H1 (cell line): ENCODE results near the gene MFAP3L. TPM values are rescaled to one million over a fixed set of nuclear protein-coding genes. Genes with fewer than 3 reads are reported as not detected.

Source experiments
- CTCF ChIA-PET: fragments of 300-600 bp; sonication (Branson Sonifier 250); formaldehyde crosslinking; loops from one replicate; lab custom pipeline; 2021; ENCODE audit not compliant: partially characterized antibody; lab: Charles Lee
- POLR2A ChIA-PET: fragments of 300-600 bp; sonication (Branson Sonifier 250); formaldehyde crosslinking; loops from one replicate; lab custom pipeline; 2021; ENCODE audit warnings: inconsistent platforms; ENCODE audit not compliant: partially characterized antibody; lab: Charles Lee
- DNase-seq, 2 experiments: peaks; one replicate each; pipeline versions ENCODE4 v3.0.0 to v3.0.0-alpha.2; 2010 to 2022; ENCODE audit warnings: low spot score in 2 of 2, low read depth in 1 of 2, mixed read lengths in 1 of 2
- FAIRE-seq: peaks from 2 replicates; lab custom pipeline; 2011; peaks lifted over from hg19 to GRCh38; lab: Jason Lieb, UNC
- H2AFZ ChIP-seq: 2 replicates; pipeline ENCODE4 v1.8.1; 2012; ENCODE audit warnings: low read length, inconsistent platforms
- H2AK5ac ChIP-seq: 2 replicates; pipeline ENCODE4 v1.6.1; 2013; ENCODE audit warnings: low read depth, low read length
- H2BK120ac ChIP-seq: replicated peaks from 2 replicates; pipeline ENCODE3; 2013; ENCODE audit warnings: low read depth, low read length, inconsistent platforms
- H2BK12ac ChIP-seq: 2 replicates; pipeline ENCODE4 v1.6.1; 2013; ENCODE audit warnings: low read depth, low read length
- H2BK15ac ChIP-seq: 2 replicates; pipeline ENCODE4 v1.6.1; 2013; ENCODE audit warnings: low read length
- H2BK20ac ChIP-seq: 2 replicates; pipeline ENCODE4 v1.6.1; 2013; ENCODE audit warnings: low read length
- H2BK5ac ChIP-seq: 2 replicates; pipeline ENCODE4 v1.6.1; 2013; ENCODE audit warnings: low read depth, low read length
- H3K14ac ChIP-seq: 2 replicates; pipeline ENCODE4 v1.6.1; 2013; ENCODE audit warnings: inconsistent platforms; ENCODE audit not compliant: insufficient read length
- H3K18ac ChIP-seq: 2 replicates; pipeline ENCODE4 v1.6.1; 2013; ENCODE audit warnings: low read length; ENCODE audit errors: extremely low read depth
- H3K23ac ChIP-seq: 2 replicates; pipeline ENCODE4 v1.6.1; 2013; ENCODE audit warnings: inconsistent platforms; ENCODE audit not compliant: insufficient read length
- H3K23me2 ChIP-seq: 2 replicates; pipeline ENCODE4 v1.6.1; 2013; ENCODE audit warnings: low read depth, low read length
- H3K27ac ChIP-seq: 2 replicates; pipeline ENCODE4 v1.6.1; 2011; ENCODE audit warnings: low read depth, low read length, inconsistent platforms
- H3K27me3 ChIP-seq, 4 experiments: replicated peaks in 1 of 4; 1 replicate in 1 of 4; 2 replicates in 3 of 4; pipeline versions ENCODE4 v1.6.1 to v1.8.1; 2011 to 2013; ENCODE audit warnings: low read length in 3 of 4, mild to moderate bottlenecking in 3 of 4, inconsistent platforms in 2 of 4, mixed read lengths in 2 of 4, moderate library complexity in 1 of 4; ENCODE audit not compliant: control insufficient read depth in 3 of 4, insufficient read depth in 3 of 4; ENCODE audit errors: extremely low read depth in 1 of 4
- H3K36me3 ChIP-seq, 4 experiments: 2 replicates each; pipeline versions ENCODE4 v1.6.1 to v1.8.1; 2011 to 2013; ENCODE audit warnings: mild to moderate bottlenecking in 4 of 4, low read length in 3 of 4, moderate library complexity in 2 of 4, control low read depth in 1 of 4, inconsistent platforms in 1 of 4; ENCODE audit not compliant: insufficient read depth in 4 of 4, control insufficient read depth in 2 of 4
- H3K4ac ChIP-seq: replicated peaks from 2 replicates; pipeline ENCODE3; 2013; ENCODE audit warnings: low read length, low read depth, mixed read lengths, inconsistent platforms; ENCODE audit not compliant: insufficient read length
- H3K4me1 ChIP-seq, 4 experiments: replicated peaks in 1 of 4; 1 replicate in 1 of 4; 2 replicates in 3 of 4; pipeline versions ENCODE4 v1.6.1 to v1.8.1; 2011 to 2013; ENCODE audit warnings: low read length in 3 of 4, inconsistent platforms in 2 of 4, mixed read lengths in 1 of 4; ENCODE audit not compliant: insufficient read depth in 4 of 4, control insufficient read depth in 3 of 4
- H3K4me2 ChIP-seq, 2 experiments: 2 replicates each; pipeline versions ENCODE4 v1.6.1 to v1.8.1; 2011 to 2013; ENCODE audit warnings: low read depth in 2 of 2, low read length in 2 of 2, control low read depth in 1 of 2, inconsistent platforms in 1 of 2, mild to moderate bottlenecking in 1 of 2; ENCODE audit not compliant: insufficient read depth in 1 of 2
- H3K4me3 ChIP-seq, 4 experiments: fragments of 200-600, 300-600 bp in 1 of 4; sonication (generic), shearing (Covaris generic), sonication (Bioruptor Twin) in 1 of 4; 2 replicates each; pipeline versions ENCODE4 v1.5.1 to v1.8.1; 2011 to 2016; ENCODE audit warnings: low read length in 4 of 4, low read depth in 3 of 4, control low read depth in 2 of 4, inconsistent platforms in 2 of 4, mild to moderate bottlenecking in 2 of 4, mixed read lengths in 1 of 4, moderate library complexity in 1 of 4; ENCODE audit not compliant: insufficient read depth in 2 of 4; ENCODE audit errors: extremely low read depth in 1 of 4
- H3K56ac ChIP-seq: replicated peaks from 2 replicates; pipeline ENCODE3; 2013; ENCODE audit warnings: low read depth, mild to moderate bottlenecking, mixed read lengths, low read length, inconsistent platforms; ENCODE audit not compliant: insufficient read length
- H3K79me1 ChIP-seq: 2 replicates; pipeline ENCODE4 v1.6.1; 2013; ENCODE audit warnings: low read depth, low read length, control low read depth
- H3K79me2 ChIP-seq, 2 experiments: 2 replicates each; pipeline versions ENCODE4 v1.6.1 to v1.8.1; 2012 to 2013; ENCODE audit warnings: low read length in 2 of 2, mild to moderate bottlenecking in 2 of 2, inconsistent platforms in 1 of 2; ENCODE audit not compliant: insufficient read depth in 2 of 2, control insufficient read depth in 1 of 2
- H3K9ac ChIP-seq, 4 experiments: replicated peaks in 1 of 4; 1 replicate in 1 of 4; 2 replicates in 3 of 4; pipeline versions ENCODE4 v1.6.1 to v1.8.1; 2011 to 2013; ENCODE audit warnings: low read depth in 3 of 4, low read length in 3 of 4, control low read depth in 2 of 4, mild to moderate bottlenecking in 2 of 4, moderate library complexity in 2 of 4, inconsistent platforms in 1 of 4; ENCODE audit errors: extremely low read depth in 1 of 4
- H3K9me3 ChIP-seq, 2 experiments: 2 replicates each; pipeline versions ENCODE4 v1.6.1 to v1.8.1; 2012 to 2013; ENCODE audit warnings: mild to moderate bottlenecking in 2 of 2, moderate library complexity in 2 of 2, control low read depth in 1 of 2, inconsistent platforms in 1 of 2, low read depth in 1 of 2, low read length in 1 of 2, mixed read lengths in 1 of 2; ENCODE audit not compliant: insufficient read depth in 2 of 2
- H4K20me1 ChIP-seq, 2 experiments: replicated peaks in 1 of 2; 2 replicates each; pipeline versions ENCODE3 to v1.8.1; 2011 to 2013; ENCODE audit warnings: inconsistent platforms in 2 of 2, low read length in 2 of 2, mild to moderate bottlenecking in 1 of 2; ENCODE audit not compliant: insufficient read depth in 2 of 2, control insufficient read depth in 1 of 2
- H4K5ac ChIP-seq: 2 replicates; pipeline ENCODE4 v1.6.1; 2013; ENCODE audit warnings: low read length, low read depth, mixed read lengths, inconsistent platforms; ENCODE audit not compliant: insufficient read length
- H4K8ac ChIP-seq: 2 replicates; pipeline ENCODE4 v1.8.0; 2013; ENCODE audit warnings: mild to moderate bottlenecking, moderate library complexity, low read length, inconsistent platforms; ENCODE audit not compliant: insufficient read depth; ENCODE audit errors: extremely low read depth
- H4K91ac ChIP-seq: replicated peaks from 2 replicates; pipeline ENCODE3; 2013; ENCODE audit warnings: low read length, mixed read lengths, inconsistent platforms; ENCODE audit not compliant: insufficient read length
- BACH1 ChIP-seq: IDR thresholded peaks from 2 replicates; pipeline ENCODE4 v1.6.1; 2012; ENCODE audit warnings: low read length, improper control_type of control experiment
- CREB1 ChIP-seq: IDR thresholded peaks from 2 replicates; pipeline ENCODE4 v1.6.1; 2012; ENCODE audit warnings: inconsistent platforms
- EP300 ChIP-seq, 2 experiments: IDR thresholded peaks; 1 replicate in 1 of 2; 2 replicates in 1 of 2; pipeline ENCODE4 v1.6.1; 2011 to 2012; ENCODE audit warnings: low read depth in 2 of 2, low read length in 2 of 2, mild to moderate bottlenecking in 2 of 2, borderline replicate concordance in 1 of 2, inconsistent platforms in 1 of 2, moderate library complexity in 1 of 2
- FOSL1 ChIP-seq: IDR thresholded peaks from 2 replicates; pipeline ENCODE4 v1.6.1; 2011; ENCODE audit warnings: mild to moderate bottlenecking, low read depth, low read length, moderate library complexity; ENCODE audit not compliant: insufficient read depth
- MAFK ChIP-seq: IDR thresholded peaks from 2 replicates; pipeline ENCODE4 v1.6.1; 2012; ENCODE audit warnings: low read depth, mild to moderate bottlenecking, improper control_type of control experiment, low read length
- RBBP5 ChIP-seq: IDR thresholded peaks from 2 replicates; pipeline ENCODE4 v1.7.1; 2012; ENCODE audit warnings: low read depth, mild to moderate bottlenecking, inconsistent platforms, low read length, moderate library complexity, borderline replicate concordance
- SIX5 ChIP-seq: IDR thresholded peaks from 2 replicates; pipeline ENCODE4 v1.6.1; 2011; ENCODE audit warnings: mild to moderate bottlenecking, low read depth, low read length
- SRF ChIP-seq: IDR thresholded peaks from 2 replicates; pipeline ENCODE4 v1.6.1; 2011; ENCODE audit warnings: mild to moderate bottlenecking, low read depth, low read length, moderate library complexity
- SUZ12 ChIP-seq: fragments of 200-600 bp; sonication (generic); IDR thresholded peaks from 2 replicates; pipeline ENCODE4 v1.6.1; 2012; ENCODE audit warnings: mild to moderate bottlenecking, inconsistent platforms, low read length, moderate library complexity, mixed read lengths
- YY1 ChIP-seq: IDR thresholded peaks from 2 replicates; pipeline ENCODE4 v1.6.1; 2011; ENCODE audit warnings: low read depth, mild to moderate bottlenecking, low read length
- WGBS, 2 experiments: shearing (Covaris generic) in 1 of 2; methylation state at CpG; one replicate each; pipeline versions ENCODE4 v1.1.6 to v1.1.7; 2013 to 2015; ENCODE audit warnings: low lambda C conversion rate in 2 of 2, mixed read lengths in 2 of 2, inconsistent platforms in 1 of 2, low coverage in 1 of 2, missing lambda C conversion rate in 1 of 2; ENCODE audit not compliant: insufficient replicate concordance in 2 of 2, insufficient coverage in 1 of 2, insufficient read length in 1 of 2; ENCODE audit errors: extremely low coverage in 1 of 2, missing lambda C conversion rate in 1 of 2; 5-methylcytosine and 5-hydroxymethylcytosine counted together
- polyA plus RNA-seq, 7 experiments: library from polyadenylated mRNA; depleted of rRNA in 3 of 7; stranded (reverse) in 5 of 7; unstranded in 2 of 7; fragments of >200 nt in 5 of 7; fragments of 200-250 nt in 2 of 7; gene quantifications; 1 replicate in 5 of 7; 2 replicates in 1 of 7; 4 replicates in 1 of 7; pipeline versions ENCODE4 v1.2.1 to v1.2.3, GENCODE V29; 2011 to 2013; ENCODE audit warnings: missing spikeins in 2 of 7, mixed read lengths in 2 of 7
- total RNA-seq: library from RNA; stranded (reverse); fragmentation: NEBNext Ultra II Directional; extraction: Animal tissue kit (Norgen Biotek cat#: 25700); gene quantifications from 2 replicates; pipeline ENCODE4 v1.2.1, GENCODE V29; 2021

MFAP3L gene
- total and polyA plus RNA-seq, 2 of the 8 experiments (the other 6 are each of a cell fraction or from before 2014, with no cell fraction given): 7.0 to 9.8 TPM

DNA sequence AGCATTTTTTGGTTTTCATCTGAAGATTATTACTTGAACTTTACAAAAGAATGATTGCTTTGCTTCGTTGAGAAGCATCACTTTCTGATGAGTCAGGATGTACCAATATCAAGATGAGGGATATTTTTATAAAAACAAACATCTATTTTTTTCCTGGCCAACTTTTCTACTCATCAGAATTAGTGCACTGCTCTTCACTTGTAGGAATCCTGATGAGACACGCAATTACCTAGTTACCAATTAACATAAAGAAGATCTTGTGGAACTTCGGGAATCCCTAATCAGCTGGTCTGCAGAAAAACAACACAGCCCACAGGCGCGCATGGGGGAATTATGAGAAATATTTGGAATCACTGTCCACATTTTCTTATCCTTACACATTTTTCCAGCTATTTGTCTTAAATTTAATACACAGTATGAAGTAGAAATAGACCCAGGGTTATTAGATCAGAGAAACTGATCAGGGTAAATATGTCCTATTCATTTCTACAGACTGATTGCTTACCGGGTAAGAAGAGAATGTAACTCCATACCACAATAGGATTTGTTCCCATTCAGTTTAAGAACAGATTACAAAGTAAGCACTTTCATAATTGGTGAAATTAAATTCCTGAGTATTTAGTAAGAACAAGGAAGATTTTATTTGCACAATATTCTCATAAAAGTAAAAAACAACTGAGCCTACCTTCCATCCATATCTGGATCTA lies 50.9 kb downstream of the MFAP3L start:
- Histone ChIP-seq H2BK12ac (no peak overlapping the region), H3K56ac (no peak overlapping the region), H3K23ac (no peak overlapping the region), H3K36me3 (no peaks in the 10 kb centered on the region), H3K14ac (no peak overlapping the region), H2BK5ac (no peak overlapping the region), H4K8ac (no peak overlapping the region), H3K4ac (no peak overlapping the region), H3K27me3 (no peaks in the 10 kb centered on the region), H3K9ac (no peak overlapping the region), H2BK15ac (no peak overlapping the region), H3K4me2 (no peak overlapping the region), H3K9me3 (no peaks in the 10 kb centered on the region), H3K79me2 (no peaks in the 10 kb centered on the region), H3K23me2 (no peaks in the 10 kb centered on the region), H3K79me1 (no peaks in the 10 kb centered on the region), H4K5ac (no peak overlapping the region), H2AK5ac (no peak overlapping the region), H3K18ac (no peak overlapping the region), H4K20me1 (no peaks in the 10 kb centered on the region), H2BK120ac (no peak overlapping the region), H4K91ac (no peak overlapping the region), H3K4me1 (peaks cover 0 to 9% (median 2%) of the 10 kb centered on the region in 4 experiments; a peak in 3 of 7 replicates), H2AFZ (no peak overlapping the region), H3K27ac (no peak overlapping the region), H2BK20ac (no peak overlapping the region), H3K4me3 (no peak overlapping the region)
- 92% methylated on average over 6 of the region's 6 CpGs; no CpG with 5 or more reads in 1 of the 2 experiments for WGBS, 2 experiments
- ChIA-PET POLR2A (no interaction called here), CTCF (interaction anchor here (0.7 to 1.3 kb wide), 3 partner anchors 32 to 362 kb away, joined by 3 read pairs; no protein-coding TSS in a partner anchor)
- DNase-seq (no peak), FAIRE-seq (no peak)
- TF ChIP-seq RBBP5 (no peak), MAFK (no peak), YY1 (no peak), FOSL1 (no peak), BACH1 (no peak), CREB1 (no peak), EP300 (IDR thresholded peaks at IDR 0.05; ENCODE audit: borderline replicate concordance in 1 of 2, low read depth in 2 of 2, low read length in 2 of 2) (no peak), SIX5 (no peak), SUZ12 (no peak), SRF (no peak)
